GM12873 (cell line): ENCODE results near the gene RNF148.

Experiments used
- TF ChIP-seq, protein P1 (sequence below): IDR thresholded peaks from 2 replicates; pipeline ENCODE4 v1.5.1; 2012; ENCODE audit warnings: low read depth, mild to moderate bottlenecking, moderate library complexity, low read length, control low read depth; ENCODE audit not compliant: insufficient read depth; ENCODE audit errors: missing control alignments

The RNF148 gene

GRCh38 chr7:122702872-122703510 lies at the start of gene RNF148:
TSS of gene RNF148 (minus strand) at chr7:122702922. CDS start at chr7:122702750, 172 bp downstream.
- TF ChIP-seq, protein P1, sequence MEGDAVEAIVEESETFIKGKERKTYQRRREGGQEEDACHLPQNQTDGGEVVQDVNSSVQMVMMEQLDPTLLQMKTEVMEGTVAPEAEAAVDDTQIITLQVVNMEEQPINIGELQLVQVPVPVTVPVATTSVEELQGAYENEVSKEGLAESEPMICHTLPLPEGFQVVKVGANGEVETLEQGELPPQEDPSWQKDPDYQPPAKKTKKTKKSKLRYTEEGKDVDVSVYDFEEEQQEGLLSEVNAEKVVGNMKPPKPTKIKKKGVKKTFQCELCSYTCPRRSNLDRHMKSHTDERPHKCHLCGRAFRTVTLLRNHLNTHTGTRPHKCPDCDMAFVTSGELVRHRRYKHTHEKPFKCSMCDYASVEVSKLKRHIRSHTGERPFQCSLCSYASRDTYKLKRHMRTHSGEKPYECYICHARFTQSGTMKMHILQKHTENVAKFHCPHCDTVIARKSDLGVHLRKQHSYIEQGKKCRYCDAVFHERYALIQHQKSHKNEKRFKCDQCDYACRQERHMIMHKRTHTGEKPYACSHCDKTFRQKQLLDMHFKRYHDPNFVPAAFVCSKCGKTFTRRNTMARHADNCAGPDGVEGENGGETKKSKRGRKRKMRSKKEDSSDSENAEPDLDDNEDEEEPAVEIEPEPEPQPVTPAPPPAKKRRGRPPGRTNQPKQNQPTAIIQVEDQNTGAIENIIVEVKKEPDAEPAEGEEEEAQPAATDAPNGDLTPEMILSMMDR: no peak

GRCh38 chr7:122750389-122750788 lies 47.7 kb upstream of the RNF148 start:
- TF ChIP-seq, protein P1: no peak

DNA sequence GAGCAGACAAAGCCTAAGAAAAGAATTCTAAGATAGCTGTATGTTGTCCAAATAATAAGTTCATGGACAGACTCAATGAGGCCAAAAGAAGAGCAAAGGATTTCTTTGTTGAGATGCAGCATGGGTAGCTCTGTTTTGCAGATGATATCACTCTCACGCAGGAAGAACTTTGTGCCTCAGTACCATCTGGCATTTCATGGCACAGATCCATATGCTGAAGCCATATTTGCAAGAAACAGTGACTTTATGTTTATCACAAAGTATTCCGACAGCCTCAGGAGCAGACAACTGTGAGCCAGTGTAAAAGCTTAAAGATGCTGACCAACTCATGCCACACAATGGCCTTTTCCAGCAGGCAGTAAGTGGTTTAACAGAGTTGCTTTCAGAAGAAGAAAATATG lies 45.5 kb upstream of the RNF148 start:
- TF ChIP-seq, protein P1: no peak

DNA sequence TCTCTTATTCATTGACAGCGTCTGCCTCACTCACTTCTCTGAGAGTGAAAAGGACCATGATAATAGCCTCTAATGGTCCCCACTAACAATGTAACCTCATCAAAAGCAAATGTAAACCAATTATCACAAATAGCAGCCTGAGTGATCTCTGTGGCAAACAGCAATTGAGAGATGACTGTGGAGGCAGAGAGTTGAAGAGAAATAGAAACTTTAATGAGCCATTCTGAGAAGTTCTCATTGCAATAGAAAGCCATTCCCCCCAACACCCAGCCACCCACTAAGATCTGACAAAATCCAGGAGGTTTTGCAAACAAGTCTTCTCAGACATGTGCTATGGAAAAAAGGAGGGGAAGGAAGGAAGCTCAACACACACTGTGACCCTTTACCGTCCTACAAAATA lies 44.2 kb upstream of the RNF148 start:
- TF ChIP-seq, protein P1: no peak

DNA sequence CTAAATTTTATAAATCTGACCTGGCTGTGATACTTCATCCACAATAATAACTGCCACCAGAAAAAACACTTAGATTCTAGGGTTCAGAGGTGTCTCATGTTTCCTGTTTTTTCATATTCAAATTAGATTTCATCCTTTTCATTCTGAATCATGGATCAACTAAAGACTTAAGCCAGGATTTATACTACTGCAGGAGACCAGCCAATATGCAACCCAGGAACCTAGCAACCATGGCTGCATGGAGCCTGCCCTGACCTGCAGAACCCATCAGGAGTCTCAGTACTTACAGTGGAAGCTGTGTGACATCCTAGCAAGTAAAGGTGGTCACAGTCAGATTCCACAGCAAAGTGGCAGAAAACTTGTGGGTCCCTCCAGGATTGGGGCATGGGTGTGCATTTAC lies 40.5 kb upstream of the RNF148 start:
- TF ChIP-seq, protein P1: no peak

GRCh38 chr7:122738947-122739346 lies 36.2 kb upstream of the RNF148 start:
- TF ChIP-seq, protein P1: no peak

- TF ChIP-seq, protein P1: no peak
Observed at GRCh38 chr7:122736183-122736582, 33.5 kb upstream of the RNF148 start.

- TF ChIP-seq, protein P1: no peak
Observed at GRCh38 chr7:122727759-122728158, 25.0 kb upstream of the RNF148 start.
